A549 (cell line): ENCODE measurements around the gene SPC24.

Source experiments
- CTCF ChIP-seq: fragments of >200 bp; sonication (Bioruptor Twin); formaldehyde crosslinking; IDR thresholded peaks from 3 replicates; pipeline ENCODE4 v1.5.1; 2016
- EP300 ChIP-seq, 2 experiments: fragments of >200 bp; sonication (Bioruptor Twin); formaldehyde crosslinking; IDR thresholded peaks; 2 replicates in 1 of 2; 3 replicates in 1 of 2; pipeline ENCODE4 v1.6.1; 2016 to 2017
- HOXB13 ChIP-seq: fragments of 250-450 bp; sonication (Bioruptor Pico); IDR thresholded peaks from 2 replicates; pipeline ENCODE4 v1.5.0; 2020; ENCODE audit warnings: low read depth, mild to moderate bottlenecking, moderate library complexity
- JUNB ChIP-seq: fragments of >200 bp; sonication (Bioruptor Twin); formaldehyde crosslinking; IDR thresholded peaks from 2 replicates; pipeline ENCODE4 v1.6.1; 2016
- MAX ChIP-seq: IDR thresholded peaks from 2 replicates; pipeline ENCODE4 v1.6.1; 2012
- PBX3 ChIP-seq: IDR thresholded peaks from 2 replicates; pipeline ENCODE4 v1.6.1; 2012
- POLR2A ChIP-seq: IDR thresholded peaks from 2 replicates; pipeline ENCODE4 v1.6.1; 2012; ENCODE audit warnings: mild to moderate bottlenecking, low read length
- SREBF2 ChIP-seq: fragments of 450-650 bp; IDR thresholded peaks from 2 replicates; pipeline ENCODE4 v1.6.1; 2014; ENCODE audit warnings: mild to moderate bottlenecking, moderate library complexity
- ZC3H11A ChIP-seq: fragments of 450-650 bp; IDR thresholded peaks from 2 replicates; pipeline ENCODE4 v1.6.1; 2014; ENCODE audit warnings: antibody characterized with exemption, mild to moderate bottlenecking
- ZFP36 ChIP-seq: fragments of 450-650 bp; IDR thresholded peaks from 2 replicates; pipeline ENCODE4 v1.6.1; 2014; ENCODE audit warnings: borderline replicate concordance; ENCODE audit not compliant: partially characterized antibody

GRCh38 chr19:11202488-11203193, 47.1 kb upstream of the SPC24 start:
- TF ChIP-seq POLR2A (no peak), ZFP36 (no peak), SREBF2 (no peak), MAX (no peak), CTCF (no peak), PBX3 (no peak), ZC3H11A (no peak), HOXB13 (no peak), JUNB (no peak), EP300 (IDR thresholded peaks at IDR 0.05) (no peak)
